Measurements from ENCODE around the gene STRBP.

- TF ChIP-seq CTCF (IDR thresholded peaks at IDR 0.05) (no peak), POLR2A (IDR thresholded peaks at IDR 0.05) (no peak)
Observed at GRCh38 chr9:123281659-123282350, 13.4 kb upstream of the STRBP start.
